Fibroblast of mammary gland (primary cell): ENCODE data around the gene TFAP2E.

Experiments used
- DNase-seq: peaks from one replicate; pipeline ENCODE4 v3.0.0-alpha.2; 2010; ENCODE audit warnings: low read depth
- H3K4me3 ChIP-seq: 2 replicates; pipeline ENCODE4 v1.5.1; 2011; ENCODE audit warnings: low read depth, mild to moderate bottlenecking, low read length, moderate library complexity; ENCODE audit not compliant: control insufficient read depth
- CTCF ChIP-seq: conservative IDR thresholded peaks from 2 replicates; pipeline ENCODE4 v1.5.1; 2011; ENCODE audit warnings: low read depth, low read length, inconsistent platforms; ENCODE audit not compliant: control insufficient read depth, insufficient read depth

The TFAP2E gene

GRCh38 chr1:35573198-35574124 is at the start of gene TFAP2E:
Gene TFAP2E, plus strand, starts transcription at chr1:35573314. Its CDS starts 264 bp downstream, at chr1:35573578.
- H3K4me3 ChIP-seq: peak within 1 kb of the TSS; percentile 47
- no peak for TF ChIP-seq CTCF
- peak; percentile 20 for DNase-seq

- no peak for DNase-seq
- H3K4me3 ChIP-seq: no peak overlapping the region
- no peak for TF ChIP-seq CTCF
These were observed 49.0 kb upstream of the TFAP2E start for GRCh38 chr1:35524106-35524505.

- DNase-seq: no peak
- TF ChIP-seq CTCF: no peak
- H3K4me3 ChIP-seq: no peak overlapping the region
These were observed 42.9 kb upstream of the TFAP2E start for GRCh38 chr1:35530168-35530567.

GRCh38 chr1:35530946-35531345 is 42.2 kb upstream of the TFAP2E start:
- no peak overlapping the region for H3K4me3 ChIP-seq
- no peak for TF ChIP-seq CTCF
- DNase-seq: no peak

GRCh38 chr1:35531368-35531767 is 41.7 kb upstream of the TFAP2E start:
- no peak for TF ChIP-seq CTCF
- DNase-seq: no peak
- no peak overlapping the region for H3K4me3 ChIP-seq

- DNase-seq: no peak
- no peak for TF ChIP-seq CTCF
- H3K4me3 ChIP-seq: no peak overlapping the region
These were observed 40.5 kb upstream of the TFAP2E start for GRCh38 chr1:35532497-35533223.
